Spleen (tissue), 7 donors: Measurements from ENCODE around the gene IFIT1.

ENCODE experiments used
- CTCF ChIP-seq, 11 experiments: fragments of 200-600 bp in 7 of 11; fragments of 450-650 bp in 4 of 11; sonication (generic) in 4 of 11; IDR thresholded peaks in 8 of 11; conservative IDR thresholded peaks in 3 of 11; 1 replicate in 7 of 11; 2 replicates in 4 of 11; pipeline versions ENCODE4 v1.4.0 to v1.8.0; 2016 to 2021; ENCODE audit warnings: antibody characterized with exemption in 11 of 11, inconsistent platforms in 4 of 11, mild to moderate bottlenecking in 1 of 11
- POLR2A ChIP-seq, 3 donors: fragments of 450-650 bp; IDR thresholded peaks; one replicate each; pipeline ENCODE4 v1.5.1; 2017; ENCODE audit warnings: antibody characterized with exemption in 3 of 3, mild to moderate bottlenecking in 1 of 3
- POLR2AphosphoS5 ChIP-seq, 3 donors: sonication (generic); formaldehyde crosslinking; IDR thresholded peaks; one replicate each; pipeline ENCODE4 v1.5.1; 2017; ENCODE audit warnings: antibody characterized with exemption in 3 of 3
- donor health status: DM: no; HTN: no; CAD: no; lungs with moderate emphysema.
- donor health status: DM: no; HTN: no; CAD: no.
- donor health status: DM: no; HTN: no; CAD: no.

- TF ChIP-seq CTCF (IDR thresholded peaks at IDR 0.05 in 8 of 11, conservative IDR thresholded peaks at IDR 0.05 in 3 of 11) (no peak), POLR2A (IDR thresholded peaks at IDR 0.05) (no peak), POLR2AphosphoS5 (IDR thresholded peaks at IDR 0.05) (no peak)
These were observed 7.7 kb upstream of the IFIT1 start for GRCh38 chr10:89384474-89385340.
